Activated CD8-positive, alpha-beta T cell treated with anti-CD3 and anti-CD28 coated beads for 36 hours (primary cell): ENCODE results near the gene FNDC7. TPM values are rescaled to one million over a fixed set of nuclear protein-coding genes. Genes with fewer than 3 reads are reported as not detected.

ENCODE experiments used
- ATAC-seq: fragments of 200-7000 bp; cut with Tn5 transposase; one replicate; pipeline ENCODE4 v1.10.0; 2021; ENCODE audit warnings: mild to moderate bottlenecking, moderate library complexity
- CTCF ChIA-PET: fragments of 350-600 bp; sonication (Branson Sonifier 250); formaldehyde crosslinking; loops from one replicate; lab custom pipeline; 2021; ENCODE audit warnings: antibody characterized with exemption; lab: Charles Lee
- POLR2A ChIA-PET: fragments of 350-600 bp; sonication (Branson Sonifier 250); formaldehyde crosslinking; loops from one replicate; lab custom pipeline; 2021; ENCODE audit warnings: antibody characterized with exemption; lab: Charles Lee
- DNase-seq: peaks from one replicate; pipeline ENCODE4 v3.0.0-alpha.2; 2020
- H3K27ac Mint-ChIP-seq: one replicate; pipeline ENCODE4 v1.8.0; 2021; ENCODE audit warnings: mild to moderate bottlenecking, mixed read lengths
- H3K27me3 Mint-ChIP-seq: one replicate; pipeline ENCODE4 v1.8.0; 2021; ENCODE audit warnings: mixed read lengths
- H3K36me3 Mint-ChIP-seq: one replicate; pipeline ENCODE4 v1.8.0; 2021; ENCODE audit warnings: low read depth, mixed read lengths
- H3K4me1 Mint-ChIP-seq: one replicate; pipeline ENCODE4 v1.8.0; 2021; ENCODE audit warnings: low read depth, mixed read lengths
- H3K4me3 Mint-ChIP-seq: one replicate; pipeline ENCODE4 v1.8.0; 2021; ENCODE audit warnings: mild to moderate bottlenecking, moderate library complexity, mixed read lengths
- H3K9me3 Mint-ChIP-seq: one replicate; pipeline ENCODE4 v1.8.0; 2021; ENCODE audit warnings: mixed read lengths
- intact Hi-C: fragments of 100-400 bp; cut with micrococcal nuclease; formaldehyde crosslinking; loops from one replicate; pipeline ENCODE4 v1.10.0; 2022
- total RNA-seq, 2 experiments: library from RNA; stranded (reverse); gene quantifications; one replicate each; pipeline ENCODE4 v1.2.3, GENCODE V29; 2021
- TF ChIP-seq, protein P1 (sequence below): fragments of 200-600 bp; IDR thresholded peaks from one replicate; pipeline ENCODE4 v1.8.0; 2022; ENCODE audit warnings: antibody characterized with exemption, mild to moderate bottlenecking

FNDC7 gene
- total RNA-seq, 2 experiments from 2014 or later: 0.20 TPM; not detected in 1

GRCh38 chr1:108747171-108747850, 34.6 kb downstream of the FNDC7 start:
- H3K4me3 Mint-ChIP-seq: peak overlapping the region; percentile 94
- DNase-seq (peak; percentile 45), ATAC-seq (peak; percentile 10)
- no peaks in the 10 kb centered on the region for H3K9me3 Mint-ChIP-seq
- intact Hi-C loops: loop anchor here (2.0 kb wide), 1 partner anchor 55 kb away; the partner anchor contains the start of gene PRPF38B
- ChIA-PET CTCF (no interaction called here), POLR2A (interaction anchor here (0.7 to 1.0 kb wide), 2 partner anchors 8 to 55 kb away, joined by 3 to 5 read pairs; no protein-coding TSS in a partner anchor)
- H3K27ac Mint-ChIP-seq: peak overlapping the region; percentile 95
- H3K27me3 Mint-ChIP-seq: no peaks in the 10 kb centered on the region
- TF ChIP-seq, protein P1, sequence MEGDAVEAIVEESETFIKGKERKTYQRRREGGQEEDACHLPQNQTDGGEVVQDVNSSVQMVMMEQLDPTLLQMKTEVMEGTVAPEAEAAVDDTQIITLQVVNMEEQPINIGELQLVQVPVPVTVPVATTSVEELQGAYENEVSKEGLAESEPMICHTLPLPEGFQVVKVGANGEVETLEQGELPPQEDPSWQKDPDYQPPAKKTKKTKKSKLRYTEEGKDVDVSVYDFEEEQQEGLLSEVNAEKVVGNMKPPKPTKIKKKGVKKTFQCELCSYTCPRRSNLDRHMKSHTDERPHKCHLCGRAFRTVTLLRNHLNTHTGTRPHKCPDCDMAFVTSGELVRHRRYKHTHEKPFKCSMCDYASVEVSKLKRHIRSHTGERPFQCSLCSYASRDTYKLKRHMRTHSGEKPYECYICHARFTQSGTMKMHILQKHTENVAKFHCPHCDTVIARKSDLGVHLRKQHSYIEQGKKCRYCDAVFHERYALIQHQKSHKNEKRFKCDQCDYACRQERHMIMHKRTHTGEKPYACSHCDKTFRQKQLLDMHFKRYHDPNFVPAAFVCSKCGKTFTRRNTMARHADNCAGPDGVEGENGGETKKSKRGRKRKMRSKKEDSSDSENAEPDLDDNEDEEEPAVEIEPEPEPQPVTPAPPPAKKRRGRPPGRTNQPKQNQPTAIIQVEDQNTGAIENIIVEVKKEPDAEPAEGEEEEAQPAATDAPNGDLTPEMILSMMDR: no peak
- peaks cover 8% of the 10 kb centered on the region for H3K36me3 Mint-ChIP-seq
- peaks cover 28% of the 10 kb centered on the region for H3K4me1 Mint-ChIP-seq

- Mint-ChIP-seq H3K4me1 (peaks cover 31% of the 10 kb centered on the region), H3K36me3 (peaks cover 14% of the 10 kb centered on the region), H3K27ac (no peak overlapping the region), H3K27me3 (no peaks in the 10 kb centered on the region), H3K9me3 (no peaks in the 10 kb centered on the region), H3K4me3 (peak overlapping the region; percentile 94)
- CTCF ChIA-PET: no interaction called here
- ATAC-seq (no peak), DNase-seq (no peak)
- TF ChIP-seq, protein P1: no peak
- intact Hi-C loops: loop anchor here (2.0 kb wide), 1 partner anchor 55 kb away; the partner anchor contains the start of gene PRPF38B
- POLR2A ChIA-PET: interaction anchor here (1.2 kb wide), 1 partner anchor 103 kb away, joined by 3 read pairs; no protein-coding TSS in a partner anchor
Measured at GRCh38 chr1:108747898-108748297, 35.2 kb downstream of the FNDC7 start.

- no peak overlapping the region for H3K27ac Mint-ChIP-seq
Measured at GRCh38 chr1:108749081-108749480, 36.4 kb downstream of the FNDC7 start.

GRCh38 chr1:108750476-108751181, 37.9 kb downstream of the FNDC7 start:
- H3K27ac Mint-ChIP-seq: no peak overlapping the region
- H3K27me3 Mint-ChIP-seq: no peaks in the 10 kb centered on the region
- no peak overlapping the region for H3K4me3 Mint-ChIP-seq
- no peak for ATAC-seq
- DNase-seq: no peak
- peaks cover 40% of the 10 kb centered on the region for H3K4me1 Mint-ChIP-seq
- no peaks in the 10 kb centered on the region for H3K9me3 Mint-ChIP-seq
- CTCF ChIA-PET: interaction anchor here (1.0 to 1.5 kb wide), 3 partner anchors 13 to 38 kb away, joined by 3 to 4 read pairs (median 4); no protein-coding TSS in a partner anchor
- POLR2A ChIA-PET: no interaction called here
- H3K36me3 Mint-ChIP-seq: peaks cover 22% of the 10 kb centered on the region
- intact Hi-C loops: no loop called here
- TF ChIP-seq, protein P1: no peak

More at GRCh38 chr1:108749081-108749480, 36.4 kb downstream of the FNDC7 start:
- TF ChIP-seq, protein P1: no peak
- H3K4me1 Mint-ChIP-seq: peaks cover 31% of the 10 kb centered on the region
- no peaks in the 10 kb centered on the region for H3K27me3 Mint-ChIP-seq
- ChIA-PET POLR2A (interaction anchor here (1.2 kb wide), 1 partner anchor 104 kb away, joined by 3 read pairs; no protein-coding TSS in a partner anchor), CTCF (no interaction called here)
- no peak overlapping the region for H3K4me3 Mint-ChIP-seq
- ATAC-seq (no peak), DNase-seq (no peak)
- H3K36me3 Mint-ChIP-seq: peaks cover 16% of the 10 kb centered on the region
- intact Hi-C loops: no loop called here
- H3K9me3 Mint-ChIP-seq: no peaks in the 10 kb centered on the region
